K562 (cell line): ENCODE results near the gene UNC45A. TPM values are rescaled to one million over a fixed set of nuclear protein-coding genes. Genes with fewer than 3 reads are reported as not detected.
A peak's percentile ranks its signal among the peaks of the same experiment; 100 is the strongest.

ENCODE experiments used
- ATAC-seq: fragments of 200-7000 bp; cut with Tn5 transposase; 3 replicates; pipeline ENCODE4 v1.9.1; 2020; ENCODE audit warnings: moderate library complexity
- BruUV-seq: library from RNA; stranded (reverse); fragments of 400-500 nt; replicated peaks from 2 replicates; lab custom pipeline; 2021; lab: Mats Ljungman, UMichigan
- CTCF ChIA-PET: fragments of 300-600 bp; formaldehyde crosslinking; extraction: SDS; loops from one replicate; lab custom pipeline; 2021; ENCODE audit warnings: low intra/inter-chr PET ratio; lab: Yijun Ruan, JAX
- POLR2A ChIA-PET: fragments of 300-600, 350-650 bp; sonication (Branson Sonifier 250); formaldehyde crosslinking; extraction: SDS; loops from one replicate; lab custom pipeline; 2021; ENCODE audit warnings: antibody characterized with exemption, inconsistent platforms; lab: Yijun Ruan, JAX
- DNase-seq, 4 experiments: peaks; one replicate each; pipeline versions ENCODE4 v3.0.0 to v3.0.0-alpha.2; 2011 to 2018; ENCODE audit warnings: low spot score in 3 of 4, mixed read lengths in 3 of 4; ENCODE audit errors: extremely low read depth in 1 of 4
- FAIRE-seq: peaks from 2 replicates; lab custom pipeline; 2011; peaks lifted over from hg19 to GRCh38; lab: Jason Lieb, UNC
- H2AFZ ChIP-seq: 2 replicates; pipeline ENCODE4 v1.6.0; 2011; ENCODE audit warnings: low read depth, low read length, control low read depth, inconsistent platforms
- H3K27ac ChIP-seq: fragments of 200-600 bp; 3 replicates; pipeline ENCODE4 v1.8.0; 2011; ENCODE audit warnings: low read depth, mild to moderate bottlenecking, control low read depth, inconsistent platforms, low read length, moderate library complexity, mixed read lengths; ENCODE audit errors: extremely low read depth
- H3K27me3 ChIP-seq, 2 experiments: fragments of 300-600 bp in 1 of 2; 2 replicates in 1 of 2; 3 replicates in 1 of 2; pipeline versions ENCODE4 v1.6.0 to v1.8.0; 2011; ENCODE audit warnings: inconsistent platforms in 2 of 2, low read length in 2 of 2, mild to moderate bottlenecking in 1 of 2, mixed read lengths in 1 of 2, moderate library complexity in 1 of 2; ENCODE audit not compliant: control insufficient read depth in 2 of 2, insufficient read depth in 2 of 2
- H3K36me3 ChIP-seq: fragments of 300-600 bp; 3 replicates; pipeline ENCODE4 v1.8.0; 2011; ENCODE audit warnings: mild to moderate bottlenecking, low read length, inconsistent platforms; ENCODE audit not compliant: control insufficient read depth, insufficient read depth
- H3K4me1 ChIP-seq, 2 experiments: fragments of 200-600 bp in 1 of 2; replicated peaks in 1 of 2; 2 replicates in 1 of 2; 3 replicates in 1 of 2; pipeline versions ENCODE4 v1.5.1 to v1.8.0; 2011; ENCODE audit warnings: inconsistent platforms in 2 of 2, low read length in 2 of 2, mild to moderate bottlenecking in 1 of 2, mixed read lengths in 1 of 2, moderate library complexity in 1 of 2; ENCODE audit not compliant: control insufficient read depth in 2 of 2, insufficient read depth in 2 of 2
- H3K4me2 ChIP-seq: 2 replicates; pipeline ENCODE4 v1.6.1; 2011; ENCODE audit warnings: low read length, control low read depth, inconsistent platforms, mixed read lengths; ENCODE audit not compliant: insufficient read depth
- H3K4me3 ChIP-seq: fragments of 200-600 bp; sonication (generic), shearing (Covaris generic); 2 replicates; pipeline ENCODE4 v1.5.1; 2016; ENCODE audit warnings: control low read depth, inconsistent platforms
- H3K79me2 ChIP-seq: fragments of 200-600 bp; 3 replicates; pipeline ENCODE4 v1.8.0; 2011; ENCODE audit warnings: low read length, inconsistent platforms; ENCODE audit not compliant: control insufficient read depth, insufficient read depth
- H3K9ac ChIP-seq, 2 experiments: 2 replicates each; pipeline versions ENCODE4 v1.6.0 to v1.6.1; 2011; ENCODE audit warnings: low read depth in 2 of 2, low read length in 2 of 2, control low read depth in 1 of 2, inconsistent platforms in 1 of 2, mild to moderate bottlenecking in 1 of 2, mixed read lengths in 1 of 2; ENCODE audit not compliant: insufficient read depth in 1 of 2
- H3K9me1 ChIP-seq: one replicate; pipeline ENCODE4 v1.6.0; 2011; ENCODE audit warnings: inconsistent platforms, mild to moderate bottlenecking, low read length, moderate library complexity; ENCODE audit not compliant: control insufficient read depth, insufficient read depth
- H3K9me3 ChIP-seq: replicated peaks from 2 replicates; pipeline ENCODE4 v1.5.1; 2011; ENCODE audit warnings: low read depth, low read length, inconsistent platforms; ENCODE audit not compliant: control insufficient read depth, insufficient read depth
- H4K20me1 ChIP-seq: replicated peaks from 2 replicates; pipeline ENCODE4 v1.6.1; 2011; ENCODE audit warnings: low read length, inconsistent platforms, mixed read lengths; ENCODE audit not compliant: control insufficient read depth, insufficient read depth
- ETS2 ChIP-seq: IDR thresholded peaks from 2 replicates; pipeline ENCODE4 v1.6.1; 2016; ENCODE audit warnings: borderline replicate concordance, missing genetic modification characterization, mild to moderate bottlenecking, moderate library complexity, missing compliant biosample characterization; ENCODE audit not compliant: poor library complexity, severe bottlenecking
- ETV1 ChIP-seq: fragments of 450-650 bp; conservative IDR thresholded peaks from 2 replicates; pipeline ENCODE4 v1.6.1; 2016; ENCODE audit warnings: missing genetic modification characterization, control low read depth, low read depth, missing compliant biosample characterization
- HDAC3 ChIP-seq: fragments of 450-650 bp; IDR thresholded peaks from 2 replicates; pipeline ENCODE4 v1.6.1; 2018; ENCODE audit warnings: borderline replicate concordance, mild to moderate bottlenecking, moderate library complexity; ENCODE audit not compliant: partially characterized antibody
- KLF6 ChIP-seq: fragments of 250-450 bp; sonication (Bioruptor Pico); IDR thresholded peaks from 2 replicates; pipeline ENCODE4 v1.4.0; 2020; ENCODE audit warnings: mild to moderate bottlenecking, moderate library complexity, borderline replicate concordance
- MEF2D ChIP-seq: conservative IDR thresholded peaks from 2 replicates; pipeline ENCODE4 v1.6.1; 2016; ENCODE audit warnings: low read depth, missing genetic modification characterization, missing compliant biosample characterization
- PHTF2 ChIP-seq: fragments of 250-450 bp; sonication (Bioruptor Pico); IDR thresholded peaks from 2 replicates; pipeline ENCODE4 v1.5.0; 2021; ENCODE audit warnings: mild to moderate bottlenecking
- RAD21 ChIP-seq, 2 experiments: fragments of 250-450 bp in 1 of 2; fragments of 450-650 bp in 1 of 2; sonication (Bioruptor Pico) in 1 of 2; formaldehyde crosslinking in 1 of 2; IDR thresholded peaks in 1 of 2; conservative IDR thresholded peaks in 1 of 2; 2 replicates each; pipeline versions ENCODE4 v1.4.0 to v1.8.0; 2020 to 2022; ENCODE audit warnings: mild to moderate bottlenecking in 2 of 2, moderate library complexity in 1 of 2
- RERE ChIP-seq: sonication (generic); formaldehyde crosslinking; IDR thresholded peaks from 2 replicates; pipeline ENCODE4 v1.8.0; 2023; ENCODE audit warnings: missing genetic modification reagents, mild to moderate bottlenecking, borderline replicate concordance
- TCF3 ChIP-seq: sonication (generic); formaldehyde crosslinking; IDR thresholded peaks from 2 replicates; pipeline ENCODE4 v1.4.0; 2020; ENCODE audit warnings: mild to moderate bottlenecking, missing genetic modification reagents
- ZBTB34 ChIP-seq: fragments of 250-450 bp; sonication (Bioruptor Pico); IDR thresholded peaks from 2 replicates; pipeline ENCODE4 v1.8.0; 2021; ENCODE audit warnings: mild to moderate bottlenecking, moderate library complexity
- WGBS: fragments of 100-300 bp; shearing (Covaris generic); methylation state at CpG from one replicate; pipeline ENCODE4 v1.1.6; 2016; ENCODE audit warnings: low coverage, mixed read lengths; ENCODE audit not compliant: insufficient coverage; ENCODE audit errors: missing lambda C conversion rate; 5-methylcytosine and 5-hydroxymethylcytosine counted together
- in situ Hi-C: fragments of 300-500 bp; cut with MboI; formaldehyde crosslinking; loops from 4 replicates; pipeline ENCODE4 v1.15.0; 2018; ENCODE audit warnings: inconsistent platforms, mixed read lengths
- intact Hi-C: fragments of 100-400 bp; cut with micrococcal nuclease; formaldehyde crosslinking; loops from 2 replicates; pipeline ENCODE4 v1.14.2; 2022
- polyA plus RNA-seq, 8 experiments: library from polyadenylated mRNA; depleted of rRNA in 4 of 8; stranded (reverse) in 5 of 8; unstranded in 3 of 8; fragments of >200 nt; fragmentation: Nextera tagmentation in 2 of 8; fragmentation: Illumina TruSeq in 1 of 8; extraction: Ambion mirVana in 2 of 8; extraction: Trizol in 1 of 8; gene quantifications; 2 replicates each; pipeline versions ENCODE4 v1.2.1 to v1.2.3, GENCODE V29; 2011 to 2014; ENCODE audit warnings: inconsistent platforms in 1 of 8, missing spikeins in 1 of 8
- total RNA-seq, 7 experiments: library from RNA; depleted of rRNA in 6 of 7; stranded (reverse); fragments of >200 nt in 6 of 7; fragmentation: Illumina TruSeq in 2 of 7; extraction: Trizol in 2 of 7; gene quantifications; 2 replicates each; pipeline versions ENCODE4 v1.2.1 to v1.2.3, GENCODE V29; 2011 to 2021; ENCODE audit warnings: low replicate concordance in 1 of 7

UNC45A gene
- total and polyA plus RNA-seq, 9 of the 15 experiments (the other 6 are each of a cell fraction or from before 2014, with no cell fraction given): 22.4 to 79.3 (median 43.7) TPM

- peak; percentile 71 for ATAC-seq
- Histone ChIP-seq H3K4me3 (peak overlapping the region; percentile 69; the same call in 1 of the 2 replicates), H3K4me2 (peak overlapping the region; percentile 93), H4K20me1 (no peaks in the 10 kb centered on the region), H3K27ac (peak overlapping the region; percentile 99), H3K9me3 (no peaks in the 10 kb centered on the region), H3K27me3 (no peaks in the 10 kb centered on the region), H2AFZ (no peak overlapping the region), H3K9me1 (peaks cover 4% of the 10 kb centered on the region), H3K4me1 (peaks cover 31 to 61% of the 10 kb centered on the region in 2 experiments; a peak in 4 of 5 replicates), H3K9ac (peak overlapping the region; percentile 95 to 99; a peak in 3 of 4 replicates), H3K79me2 (peaks cover 44% of the 10 kb centered on the region), H3K36me3 (peaks cover 23% of the 10 kb centered on the region)
- DNase-seq: peak; percentile 85 to 98 (median 91)
- under 1% methylated on average over 14 of the region's 14 CpGs for WGBS
- CTCF ChIA-PET: interaction anchor here (0.7 to 1.8 kb wide), 4 partner anchors 30 to 131 kb away, joined by 3 to 6 read pairs (median 4); partner anchors contain the start of gene UNC45A
- intact Hi-C loops (loop anchor here (1.0 to 2.0 kb wide), 2 partner anchors 30 to 61 kb away; no protein-coding TSS in a partner anchor), in situ Hi-C loops (no loop called here)
- POLR2A ChIA-PET: interaction anchor here (0.6 to 7.0 kb wide), 14 partner anchors 9 to 184 kb away, joined by 3 to 70 read pairs (median 4); partner anchors contain the start of genes BLM, HDDC3 and UNC45A
- no TSS peak for BruUV-seq
- peak; percentile 98 for FAIRE-seq
- TF ChIP-seq TCF3 (CRISPR knock-in tag) (peak; percentile 100), ZBTB34 (CRISPR knock-in tag) (peak; percentile 32; the same call in 1 of the 2 replicates), RERE (CRISPR knock-in tag) (no peak), KLF6 (peak; percentile 72; the same call in 1 of the 2 replicates), ETS2 (tag) (no peak), HDAC3 (peak; percentile 99), MEF2D (tag) (peak; percentile 72), ETV1 (tag) (peak; percentile 58), RAD21 (CRISPR knock-in tag; conservative IDR thresholded peaks at IDR 0.05 in 1 of 2, IDR thresholded peaks at IDR 0.05 in 1 of 2) (no peak), PHTF2 (CRISPR knock-in tag) (no peak)
These were observed 33.7 kb upstream of the UNC45A start for GRCh38 chr15:90901175-90902039.
